HEK293 (cell line): ENCODE measurements around the gene HES3.

Source experiments
- CTCF ChIP-seq: fragments of 450-650 bp; formaldehyde crosslinking; IDR thresholded peaks from 2 replicates; pipeline ENCODE4 v1.5.1; 2016; ENCODE audit warnings: missing biosample characterization, missing genetic modification characterization
- GLI4 ChIP-seq: fragments of 450-650 bp; formaldehyde crosslinking; IDR thresholded peaks from 2 replicates; pipeline ENCODE4 v1.5.1; 2016; ENCODE audit warnings: missing biosample characterization, missing genetic modification characterization
- KLF17 ChIP-seq: fragments of 450-650 bp; formaldehyde crosslinking; IDR thresholded peaks from 2 replicates; pipeline ENCODE4 v1.5.1; 2016; ENCODE audit warnings: missing biosample characterization, missing genetic modification characterization
- SP2 ChIP-seq: fragments of 450-650 bp; formaldehyde crosslinking; IDR thresholded peaks from 2 replicates; pipeline ENCODE4 v1.5.1; 2016; ENCODE audit warnings: missing biosample characterization, missing genetic modification characterization
- SP7 ChIP-seq: fragments of 450-650 bp; formaldehyde crosslinking; IDR thresholded peaks from 2 replicates; pipeline ENCODE4 v1.5.1; 2016; ENCODE audit warnings: missing biosample characterization, missing genetic modification characterization
- ZBTB10 ChIP-seq: fragments of 450-650 bp; formaldehyde crosslinking; IDR thresholded peaks from 2 replicates; pipeline ENCODE4 v1.5.1; 2016; ENCODE audit warnings: missing biosample characterization, missing genetic modification characterization
- ZBTB17 ChIP-seq: fragments of 450-650 bp; formaldehyde crosslinking; IDR thresholded peaks from 2 replicates; pipeline ENCODE4 v1.5.1; 2016; ENCODE audit warnings: missing biosample characterization, missing genetic modification characterization
- ZBTB20 ChIP-seq: fragments of 450-650 bp; formaldehyde crosslinking; IDR thresholded peaks from 2 replicates; pipeline ENCODE4 v1.5.1; 2016; ENCODE audit warnings: missing biosample characterization, missing genetic modification characterization
- ZBTB26 ChIP-seq: fragments of 450-650 bp; formaldehyde crosslinking; optimal IDR thresholded peaks from 2 replicates; pipeline ENCODE3; 2016; ENCODE audit warnings: missing biosample characterization, mild to moderate bottlenecking, missing genetic modification characterization
- ZNF202 ChIP-seq: fragments of 450-650 bp; formaldehyde crosslinking; IDR thresholded peaks from 2 replicates; pipeline ENCODE4 v1.5.1; 2016; ENCODE audit warnings: missing biosample characterization, missing genetic modification characterization, borderline replicate concordance
- ZNF239 ChIP-seq: fragments of 450-650 bp; formaldehyde crosslinking; IDR thresholded peaks from 2 replicates; pipeline ENCODE4 v1.5.1; 2016; ENCODE audit warnings: missing biosample characterization, missing genetic modification characterization
- ZNF449 ChIP-seq: fragments of 450-650 bp; formaldehyde crosslinking; IDR thresholded peaks from 2 replicates; pipeline ENCODE4 v1.5.1; 2017; ENCODE audit warnings: missing biosample characterization, mild to moderate bottlenecking, missing genetic modification characterization, moderate library complexity
- ZNF792 ChIP-seq: fragments of 450-650 bp; formaldehyde crosslinking; IDR thresholded peaks from 2 replicates; pipeline ENCODE4 v1.5.1; 2016; ENCODE audit warnings: missing biosample characterization, missing genetic modification characterization
- ZSCAN23 ChIP-seq: fragments of 450-650 bp; formaldehyde crosslinking; IDR thresholded peaks from 2 replicates; pipeline ENCODE4 v1.5.1; 2016; ENCODE audit warnings: missing biosample characterization, missing genetic modification characterization

GRCh38 chr1:6241887-6242740 lies 1.9 kb upstream of the HES3 start:
- no peak for TF ChIP-seq ZNF792 (tag by site-specific recombination)
- TF ChIP-seq ZNF239: no peak
- TF ChIP-seq ZBTB26 (tag by site-specific recombination): peak; percentile 25
- TF ChIP-seq ZNF202 (tag by site-specific recombination): no peak
- TF ChIP-seq SP7 (tag by site-specific recombination): 0 out of 2 replicates have a peak, but pooled peaks have one; percentile 26
- no peak for TF ChIP-seq ZBTB17 (tag by site-specific recombination)
- TF ChIP-seq ZBTB10 (tag by site-specific recombination): no peak
- TF ChIP-seq GLI4 (tag by site-specific recombination): no peak
- no peak for TF ChIP-seq ZNF449 (tag by site-specific recombination)
- TF ChIP-seq SP2 (tag by site-specific recombination): no peak
- no peak for TF ChIP-seq CTCF
- TF ChIP-seq ZSCAN23: no peak
- TF ChIP-seq KLF17 (tag by site-specific recombination): no peak
- no peak for TF ChIP-seq ZBTB20 (tag by site-specific recombination)
